Psoas muscle (tissue), 8 donors: ENCODE results near the gene ADCY10. TPM values are rescaled to one million over a fixed set of nuclear protein-coding genes. Genes with fewer than 3 reads are reported as not detected.

Source experiments
- ATAC-seq, 4 donors: fragments of 200-7000 bp; cut with Tn5 transposase; one replicate each; pipeline ENCODE4 v1.9.1; 2020; ENCODE audit warnings: moderate library complexity in 3 of 4, mild to moderate bottlenecking in 2 of 4
- DNase-seq, 2 donors: peaks; one replicate each; pipeline ENCODE4 v3.0.0-alpha.2; 2020
- H3K27ac ChIP-seq: fragments of 200-600 bp; one replicate; pipeline ENCODE4 v1.8.0; 2022
- H3K27me3 ChIP-seq, 3 donors: fragments of 200-600 bp in 1 of 3; one replicate each; pipeline versions ENCODE4 v1.6.1 to v1.8.0; 2013 to 2022; ENCODE audit warnings: low read length in 2 of 3, mild to moderate bottlenecking in 2 of 3, moderate library complexity in 1 of 3; ENCODE audit not compliant: insufficient read depth in 3 of 3
- H3K36me3 ChIP-seq, 2 donors: fragments of 200-600 bp in 1 of 2; one replicate each; pipeline versions ENCODE4 v1.6.1 to v1.8.0; 2013 to 2022; ENCODE audit warnings: low read depth in 1 of 2, mild to moderate bottlenecking in 1 of 2, moderate library complexity in 1 of 2; ENCODE audit not compliant: insufficient read depth in 1 of 2
- H3K4me1 ChIP-seq: fragments of 200-600 bp; one replicate; pipeline ENCODE4 v1.8.0; 2022
- H3K4me3 ChIP-seq: fragments of 200-600 bp; one replicate; pipeline ENCODE4 v1.8.0; 2022; ENCODE audit warnings: mild to moderate bottlenecking
- H3K9me3 ChIP-seq: fragments of 200-600 bp; one replicate; pipeline ENCODE4 v1.8.0; 2022
- CTCF ChIP-seq: fragments of 200-600 bp; IDR thresholded peaks from one replicate; pipeline ENCODE4 v1.8.0; 2022; ENCODE audit warnings: antibody characterized with exemption
- WGBS, 3 donors: extraction: QIAGEN DNeasy Blood & Tissue Kit; methylation state at CpG; one replicate each; pipeline versions ENCODE4 v1.1.6 to v1.1.7; 2013; 5-methylcytosine and 5-hydroxymethylcytosine counted together
- intact Hi-C, 2 donors: fragments of 100-400 bp; cut with DNase I; formaldehyde crosslinking; loops; one replicate each; pipeline versions ENCODE4 v1.11.0 to v1.14.2; 2022
- polyA plus RNA-seq, 3 donors: library from polyadenylated mRNA; stranded (reverse); fragments of 200-250 nt; gene quantifications; one replicate each; pipeline ENCODE4 v1.2.3, GENCODE V29; 2013
- total RNA-seq, 4 donors: library from RNA; stranded (reverse); fragmentation: NEBNext Ultra II Directional in 2 of 4; extraction: Animal tissue kit (Norgen Biotek cat#: 25700) in 2 of 4; gene quantifications; one replicate each; pipeline versions ENCODE4 v1.2.1 to v1.2.4, GENCODE V29; 2021 to 2023
- donor health status: healthy with polysubstance abuse.
- donor health status: DM: no; HTN: no; CAD: no; lungs with moderate emphysema.
- donor health status: Bipolar disorder and iron deficiency.
- donor health status: healthy.
- donor health status: DM: yes; HTN: yes; CAD: no.
- donor health status: DM: no; HTN: no; CAD: no.
- donor health status: DM: no; HTN: no; CAD: no.
- donor health status: DM: yes; HTN: yes; CAD: no.

The ADCY10 gene
- total and polyA plus RNA-seq, 7 donors, result 0.01 to 0.54 (median 0.17) TPM

GRCh38 chr1:167825419-167826079, 88.4 kb downstream of the ADCY10 start:
- Histone ChIP-seq H3K4me3 (no peak overlapping the region), H3K27me3 (no peaks in the 10 kb centered on the region), H3K36me3 (no peaks in the 10 kb centered on the region), H3K4me1 (peaks cover 2% of the 10 kb centered on the region), H3K27ac (no peak overlapping the region), H3K9me3 (no peaks in the 10 kb centered on the region)
- no peak for DNase-seq
- intact Hi-C loops, result no loop called here
- no peak for ATAC-seq
- no peak for TF ChIP-seq CTCF
- 83 to 87% (median 86%) methylated on average over 4 of the region's 4 CpGs for WGBS, 3 donors

- DNase-seq, result no peak
- intact Hi-C loops, result loop anchor here in 1 of 2 donors (5.0 kb wide), 1 partner anchor 103 kb away; no protein-coding TSS in a partner anchor
- ATAC-seq, result no peak
- Histone ChIP-seq H3K4me3 (no peak overlapping the region), H3K36me3 (no peaks in the 10 kb centered on the region), H3K9me3 (no peaks in the 10 kb centered on the region), H3K27ac (no peak overlapping the region), H3K4me1 (peaks cover 10% of the 10 kb centered on the region), H3K27me3 (no peaks in the 10 kb centered on the region)
- no peak for TF ChIP-seq CTCF
- 66 to 71% (median 67%) methylated on average over 9 of the region's 9 CpGs for WGBS, 3 donors
Observed at GRCh38 chr1:167824163-167824794, 89.7 kb downstream of the ADCY10 start.

- Histone ChIP-seq H3K4me1 (peaks cover 10% of the 10 kb centered on the region), H3K36me3 (no peaks in the 10 kb centered on the region), H3K9me3 (no peaks in the 10 kb centered on the region), H3K4me3 (no peak overlapping the region), H3K27me3 (no peaks in the 10 kb centered on the region), H3K27ac (no peak overlapping the region)
- DNase-seq (no peak), ATAC-seq (no peak)
- no peak for TF ChIP-seq CTCF
- 54 to 70% (median 56%) methylated on average over 4 of the region's 4 CpGs for WGBS, 3 donors
- intact Hi-C loops, result loop anchor here in 1 of 2 donors (5.0 kb wide), 1 partner anchor 105 kb away; no protein-coding TSS in a partner anchor
Observed at GRCh38 chr1:167821969-167822685, 91.8 kb downstream of the ADCY10 start.

GRCh38 chr1:167821356-167821685, 92.6 kb downstream of the ADCY10 start:
- Histone ChIP-seq H3K27ac (no peak overlapping the region), H3K4me3 (no peak overlapping the region), H3K27me3 (no peaks in the 10 kb centered on the region), H3K36me3 (no peaks in the 10 kb centered on the region), H3K4me1 (peaks cover 10% of the 10 kb centered on the region), H3K9me3 (no peaks in the 10 kb centered on the region)
- no peak for DNase-seq
- no peak for TF ChIP-seq CTCF
- intact Hi-C loops, result loop anchor here in 1 of 2 donors (5.0 kb wide), 1 partner anchor 106 kb away; no protein-coding TSS in a partner anchor
- WGBS, 3 donors, result 76 to 82% (median 81%) methylated on average over 6 of the region's 6 CpGs
- no peak for ATAC-seq
